Measurements from ENCODE around the gene CCDC74B.
"Not testable (repeated sequence)": the region's sequence is repeated elsewhere in the genome, so short reads cannot be mapped to it uniquely, and the experiment has no call there.

DNA sequence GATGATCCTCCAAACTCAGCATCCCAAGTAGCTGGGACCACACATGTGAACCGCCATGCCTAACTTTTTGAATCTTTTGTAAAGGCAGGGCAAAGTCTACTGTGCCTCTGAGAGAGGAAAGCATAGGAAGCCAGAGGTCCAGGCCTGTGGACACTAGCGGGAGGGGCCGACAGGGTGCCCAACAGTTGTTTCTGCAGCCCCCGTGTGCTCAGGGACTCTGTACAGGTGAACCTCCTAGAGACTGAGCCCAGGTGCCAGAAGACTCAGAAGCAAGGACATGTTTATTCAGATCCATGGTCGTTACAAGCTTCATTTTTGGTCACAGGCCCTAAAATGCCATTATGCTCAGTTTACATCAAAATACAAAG, 6.2 kb upstream of the CCDC74B start:
- TF ChIP-seq, protein P1, sequence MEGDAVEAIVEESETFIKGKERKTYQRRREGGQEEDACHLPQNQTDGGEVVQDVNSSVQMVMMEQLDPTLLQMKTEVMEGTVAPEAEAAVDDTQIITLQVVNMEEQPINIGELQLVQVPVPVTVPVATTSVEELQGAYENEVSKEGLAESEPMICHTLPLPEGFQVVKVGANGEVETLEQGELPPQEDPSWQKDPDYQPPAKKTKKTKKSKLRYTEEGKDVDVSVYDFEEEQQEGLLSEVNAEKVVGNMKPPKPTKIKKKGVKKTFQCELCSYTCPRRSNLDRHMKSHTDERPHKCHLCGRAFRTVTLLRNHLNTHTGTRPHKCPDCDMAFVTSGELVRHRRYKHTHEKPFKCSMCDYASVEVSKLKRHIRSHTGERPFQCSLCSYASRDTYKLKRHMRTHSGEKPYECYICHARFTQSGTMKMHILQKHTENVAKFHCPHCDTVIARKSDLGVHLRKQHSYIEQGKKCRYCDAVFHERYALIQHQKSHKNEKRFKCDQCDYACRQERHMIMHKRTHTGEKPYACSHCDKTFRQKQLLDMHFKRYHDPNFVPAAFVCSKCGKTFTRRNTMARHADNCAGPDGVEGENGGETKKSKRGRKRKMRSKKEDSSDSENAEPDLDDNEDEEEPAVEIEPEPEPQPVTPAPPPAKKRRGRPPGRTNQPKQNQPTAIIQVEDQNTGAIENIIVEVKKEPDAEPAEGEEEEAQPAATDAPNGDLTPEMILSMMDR (conservative IDR thresholded peaks at IDR 0.05), result not testable (repeated sequence)
- TF ChIP-seq EZH2 (IDR thresholded peaks at IDR 0.05; ENCODE audit: low read depth), result not testable (repeated sequence)

Data from PC-9 (cell line).